Measurements from ENCODE around the gene B3GAT1.

B3GAT1 gene

GRCh38 chr11:134409552-134410429 lies 2.3 kb downstream of the B3GAT1 start:
- no peak for DNase-seq (ENCODE audit: low read depth in 2 of 2)

- DNase-seq (ENCODE audit: low read depth in 2 of 2), result no peak
Measured at GRCh38 chr11:134407923-134408322, 4.1 kb downstream of the B3GAT1 start.

DNA sequence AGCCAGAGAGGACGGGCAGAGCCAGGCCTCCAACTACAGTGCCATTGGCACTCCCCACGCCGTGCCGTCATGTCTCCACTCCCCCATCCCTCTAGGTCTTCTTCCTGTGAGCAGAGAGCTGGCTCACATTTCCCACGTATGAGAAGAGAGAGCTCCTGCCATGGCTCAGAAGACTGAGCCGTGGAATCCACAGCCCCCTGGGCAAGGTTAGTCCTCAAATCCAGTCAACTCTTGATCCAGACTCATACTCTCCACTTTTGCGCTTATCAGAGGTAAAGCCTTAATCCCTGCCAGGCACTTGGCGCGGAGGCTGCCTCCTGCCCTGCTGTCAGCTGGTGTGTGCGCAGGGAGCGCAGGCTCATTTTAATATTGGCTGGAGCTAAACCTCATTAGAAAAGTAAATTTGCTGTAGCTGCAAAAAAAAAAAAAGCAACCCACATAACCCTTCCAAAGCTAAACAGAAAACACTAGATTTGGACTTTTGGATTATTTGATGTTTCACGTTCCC lies 4.7 kb downstream of the B3GAT1 start:
- no peak for DNase-seq (ENCODE audit: low read depth in 2 of 2)

- no peak for DNase-seq (ENCODE audit: low read depth in 2 of 2)
Measured at GRCh38 chr11:134406264-134407185, 5.5 kb downstream of the B3GAT1 start.

- no peak for DNase-seq (ENCODE audit: low read depth in 2 of 2)
Measured at GRCh38 chr11:134405841-134406240, 6.2 kb downstream of the B3GAT1 start.

- DNase-seq (ENCODE audit: low read depth in 2 of 2), result no peak
Measured at GRCh38 chr11:134405436-134405835, 6.6 kb downstream of the B3GAT1 start.

- no peak for DNase-seq (ENCODE audit: low read depth in 2 of 2)
Measured at GRCh38 chr11:134404575-134405341, 7.3 kb downstream of the B3GAT1 start.

DNA sequence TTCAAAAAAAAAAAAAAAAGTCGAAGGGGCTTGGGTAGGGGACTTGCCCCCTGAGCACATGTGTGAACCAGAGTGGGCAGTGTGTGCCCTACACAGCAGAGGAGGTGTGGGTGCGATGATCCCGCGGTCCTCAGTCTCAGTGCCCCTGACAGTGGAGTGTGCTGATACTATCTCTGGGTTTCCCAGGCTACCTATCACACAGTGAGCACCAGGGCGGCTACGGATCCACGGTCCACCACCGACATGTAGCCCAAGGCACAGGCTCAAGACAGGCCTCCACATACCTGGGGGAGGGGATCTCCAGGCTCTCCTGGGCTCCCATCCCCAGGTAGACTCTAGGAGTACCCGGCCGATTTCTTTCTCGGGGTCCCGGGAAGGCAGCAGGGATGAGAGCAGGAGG lies 9.1 kb downstream of the B3GAT1 start:
- DNase-seq (ENCODE audit: low read depth in 2 of 2), result no peak

GRCh38 chr11:134401825-134402809 lies 9.9 kb downstream of the B3GAT1 start:
- DNase-seq (ENCODE audit: low read depth in 2 of 2), result no peak

DNA sequence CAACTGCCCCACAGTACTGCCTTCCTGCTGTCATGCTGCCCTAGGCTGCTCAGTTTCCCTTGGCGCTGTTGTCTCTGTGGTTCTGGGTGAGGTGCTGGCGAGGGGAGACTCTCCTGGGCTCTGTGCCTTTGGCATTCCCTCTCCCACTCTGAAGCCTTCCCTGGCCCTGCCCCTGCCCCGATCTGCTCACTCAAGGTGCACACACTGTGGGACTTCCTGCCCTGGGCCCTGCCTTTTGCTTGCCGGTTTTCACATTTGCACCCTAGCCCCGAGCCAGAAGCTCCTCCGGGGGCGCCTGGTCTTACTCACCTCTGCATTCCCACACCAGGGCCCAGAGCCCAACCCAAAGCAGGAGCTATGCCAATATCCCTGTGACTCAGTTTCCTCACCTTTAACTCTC lies 12.0 kb downstream of the B3GAT1 start:
- no peak for DNase-seq (ENCODE audit: low read depth in 2 of 2)

DNA sequence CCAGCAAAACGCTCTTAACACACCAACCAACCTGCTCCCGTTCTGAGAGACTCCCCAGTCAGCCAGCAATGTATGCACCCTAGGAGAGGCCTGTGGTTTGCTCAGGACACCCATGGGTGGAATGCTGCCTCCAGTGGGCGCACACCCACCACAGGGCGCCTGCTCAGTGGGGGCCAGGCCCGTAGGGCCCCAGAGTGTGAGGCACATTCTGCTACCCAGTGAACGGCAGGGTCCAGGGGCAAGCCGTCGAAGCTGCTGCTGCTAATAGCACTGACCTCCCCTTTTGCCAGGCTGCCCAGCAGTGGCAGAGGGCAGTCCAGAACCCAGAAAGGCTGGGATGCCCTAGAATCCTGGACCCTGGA lies 12.8 kb downstream of the B3GAT1 start:
- DNase-seq (ENCODE audit: low read depth in 2 of 2), result no peak

DNA sequence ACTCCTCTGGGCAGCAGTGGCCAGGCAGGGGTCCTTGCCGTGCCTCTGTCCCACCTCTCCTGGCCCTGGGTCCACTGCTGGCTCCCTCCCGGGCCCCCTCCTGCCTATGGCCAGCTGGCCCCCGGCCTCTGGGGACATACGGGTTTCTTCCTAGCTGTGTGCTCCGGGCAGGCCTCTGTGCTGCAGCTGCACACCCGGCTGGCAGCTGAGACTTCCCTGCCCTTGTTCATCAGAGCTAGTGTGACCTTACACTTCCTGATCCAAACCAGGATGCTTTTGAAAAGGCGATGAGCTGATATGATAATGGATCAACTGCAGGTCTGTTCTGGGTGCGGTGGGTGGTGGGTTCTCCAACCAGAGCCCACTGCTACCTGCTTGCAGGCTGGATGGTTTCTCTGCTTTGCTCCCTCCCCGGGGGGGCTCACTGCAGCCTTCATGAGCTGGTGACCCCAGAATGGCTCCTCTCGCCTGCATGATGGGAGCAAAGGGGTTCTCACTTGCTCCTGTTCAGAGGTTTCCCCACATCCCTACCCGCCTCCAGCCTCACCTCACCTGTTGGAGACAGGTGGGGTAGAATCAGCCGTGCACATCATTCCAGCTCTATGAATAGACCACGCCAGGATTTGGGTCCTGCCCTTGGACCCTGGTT lies 13.3 kb downstream of the B3GAT1 start:
- no peak for DNase-seq (ENCODE audit: low read depth in 2 of 2)

DNA sequence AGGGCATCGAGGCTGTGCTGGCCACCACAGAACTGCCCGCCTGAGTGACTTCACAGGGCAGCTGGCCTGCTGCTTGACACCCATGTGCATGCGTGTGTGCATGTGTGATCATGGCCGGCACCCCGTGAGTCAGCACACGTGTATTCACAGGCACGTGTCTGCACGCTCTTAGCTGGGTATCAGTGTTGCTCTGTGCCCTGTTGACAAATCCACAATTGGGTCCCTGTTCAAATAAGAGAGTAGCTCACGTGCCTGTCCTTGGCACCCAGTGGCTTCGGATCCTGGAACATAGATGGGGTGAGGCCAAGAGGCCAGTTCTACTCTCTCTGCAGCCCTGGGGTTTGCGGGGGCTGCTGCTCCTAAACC lies 14.0 kb downstream of the B3GAT1 start:
- no peak for DNase-seq (ENCODE audit: low read depth in 2 of 2)

DNA sequence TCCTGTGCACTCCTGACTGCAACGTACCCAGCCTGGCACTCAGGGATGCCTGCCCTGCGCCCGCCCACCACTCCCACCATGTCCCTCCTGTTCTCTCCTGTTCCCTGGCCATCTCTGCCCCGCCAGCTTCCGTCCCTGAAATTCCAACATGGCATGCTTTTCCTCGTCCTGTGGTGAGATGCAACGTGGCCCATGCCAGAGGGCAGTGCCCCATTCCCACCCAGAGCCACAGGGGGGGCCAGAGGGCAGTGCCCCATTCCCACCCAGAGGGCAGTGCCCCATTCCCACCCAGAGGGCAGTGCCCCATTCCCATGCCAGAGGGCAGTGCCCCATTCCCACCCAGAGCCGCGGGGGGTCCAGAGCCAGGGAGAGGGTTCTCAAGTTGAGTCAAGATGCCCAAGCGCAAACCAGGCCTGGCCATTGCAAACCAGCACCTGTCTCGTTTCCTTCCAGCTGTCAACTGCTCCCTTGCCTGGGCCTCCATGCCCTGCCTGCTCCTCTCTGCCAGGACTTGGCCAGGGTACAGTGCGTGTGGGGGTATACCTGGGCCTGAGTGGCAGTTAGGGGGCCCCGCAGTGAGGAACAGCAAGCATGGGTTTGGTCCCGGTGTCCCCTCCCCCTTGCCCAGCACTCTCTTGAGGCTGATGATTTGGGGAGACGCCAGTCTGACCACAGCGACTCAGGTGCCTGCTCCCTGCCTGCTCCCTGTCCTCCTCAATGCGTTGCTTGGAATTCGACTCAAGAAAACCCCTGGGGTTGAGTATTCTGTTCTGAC lies 14.6 kb downstream of the B3GAT1 start:
- DNase-seq (ENCODE audit: low read depth in 2 of 2), result no peak

DNA sequence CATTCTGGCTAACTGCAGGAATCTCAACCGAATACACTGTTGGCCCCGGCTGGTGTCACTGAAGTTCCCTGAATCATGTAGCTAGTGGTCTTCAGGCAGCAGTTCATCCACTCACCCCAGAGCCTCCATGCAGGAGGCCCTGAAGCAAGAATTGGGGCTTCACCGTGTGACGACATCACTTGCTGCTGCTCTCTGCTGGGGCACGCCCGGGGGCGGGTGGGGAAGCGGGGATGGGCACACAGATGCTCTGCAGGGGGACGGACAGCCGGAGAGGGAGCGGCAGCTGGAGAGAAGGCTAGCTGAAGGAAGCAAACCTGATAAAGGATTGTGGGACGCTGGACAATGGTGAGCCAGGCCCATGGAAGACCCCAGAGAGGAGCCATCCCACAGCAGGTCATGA lies 17.0 kb downstream of the B3GAT1 start:
- DNase-seq (ENCODE audit: low read depth in 2 of 2), result no peak

DNA sequence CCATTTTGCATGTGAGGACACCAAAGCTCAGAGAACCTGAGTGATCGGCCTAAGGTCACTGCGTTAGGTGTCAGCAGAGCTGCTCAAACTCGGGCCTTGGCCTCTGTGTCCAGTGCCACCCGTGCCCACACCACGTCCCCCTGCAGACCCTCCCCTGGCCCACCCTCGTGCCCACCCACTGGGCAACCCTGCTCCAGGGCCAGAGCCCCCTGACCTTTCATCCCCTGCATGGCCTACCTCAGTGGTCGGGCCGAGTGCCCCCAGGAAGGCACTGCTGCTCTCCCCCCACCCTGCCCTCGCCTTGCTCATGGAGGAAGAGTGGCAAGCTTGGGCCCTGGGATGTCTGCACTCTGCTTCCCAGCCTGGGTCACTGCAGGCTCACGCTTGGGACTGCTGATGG lies 17.7 kb downstream of the B3GAT1 start:
- DNase-seq (ENCODE audit: low read depth in 2 of 2), result no peak

DNA sequence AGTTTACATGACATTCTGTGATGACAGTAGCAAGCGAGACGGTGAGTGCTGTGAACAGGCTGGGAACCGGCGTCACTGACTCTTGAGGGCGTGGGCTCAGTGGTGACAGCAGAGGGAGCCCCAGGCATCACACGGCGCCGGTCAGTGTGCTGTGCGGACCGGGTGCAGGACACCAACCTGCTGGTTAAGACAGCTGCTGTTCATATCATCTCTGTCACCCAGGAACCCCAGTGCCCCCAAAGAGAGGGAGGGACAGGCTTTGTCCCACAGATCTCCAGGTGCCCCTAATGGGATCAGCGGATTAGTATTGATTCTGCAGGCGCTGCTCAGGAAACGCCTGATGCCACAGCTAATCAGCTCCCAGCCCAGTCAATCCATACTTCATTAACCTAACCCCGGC lies 18.4 kb downstream of the B3GAT1 start:
- DNase-seq (ENCODE audit: low read depth in 2 of 2), result no peak

DNA sequence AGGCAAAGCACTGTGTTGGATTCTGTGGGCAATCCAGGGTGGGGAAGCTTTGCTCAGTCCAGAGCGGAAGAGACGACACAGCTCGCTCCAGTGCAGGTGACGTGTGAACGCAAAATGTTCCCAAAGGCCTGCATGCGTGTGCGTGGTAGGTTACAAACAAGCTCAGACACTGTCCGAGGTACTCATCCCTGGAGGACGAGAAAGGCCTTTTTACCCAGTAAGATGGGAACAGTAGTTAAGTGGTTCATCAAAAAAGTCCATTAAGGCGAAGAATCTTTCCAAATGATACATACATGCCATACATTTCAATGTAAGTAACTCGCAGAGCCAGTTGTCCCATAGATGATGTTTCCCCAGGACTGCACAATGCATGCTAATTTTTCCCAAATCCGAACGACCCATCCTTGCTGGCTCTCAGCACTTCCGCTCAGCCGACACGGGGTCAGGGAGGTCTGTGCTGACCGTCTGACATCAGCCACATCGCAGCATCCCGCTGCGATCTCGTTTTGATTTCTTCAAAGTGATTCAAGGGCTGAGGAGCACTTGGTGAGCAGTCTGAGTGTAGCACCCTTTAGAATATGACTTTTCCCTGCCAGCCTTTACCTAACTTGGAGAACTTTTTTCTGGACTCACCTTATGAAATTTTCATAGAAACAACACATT lies 19.0 kb downstream of the B3GAT1 start:
- DNase-seq (ENCODE audit: low read depth in 2 of 2), result no peak

DNA sequence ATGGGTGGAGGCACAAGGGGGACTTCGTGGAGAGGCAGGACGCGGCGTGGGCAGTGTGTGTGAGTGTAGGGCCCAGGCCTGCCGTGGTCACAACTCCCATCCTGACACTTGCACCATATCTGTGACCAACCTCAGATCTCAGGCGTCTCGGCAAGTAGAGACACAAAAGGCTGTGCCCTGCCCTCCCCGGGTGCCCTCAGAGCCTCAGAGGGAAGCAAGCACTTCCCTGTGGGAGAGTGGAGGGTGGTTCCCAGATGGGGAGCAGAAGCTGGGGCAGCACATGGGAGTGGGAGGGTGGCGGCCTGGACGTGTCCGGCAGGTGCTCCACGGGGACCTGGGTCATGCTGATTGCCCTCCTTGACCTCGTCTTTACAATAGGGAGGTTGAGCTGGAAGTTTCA lies 20.4 kb downstream of the B3GAT1 start:
- DNase-seq (ENCODE audit: low read depth in 2 of 2), result no peak

All from stimulated activated CD8-positive, alpha-beta memory T cell treated with anti-CD3 and anti-CD28 coated beads, Interleukin-7, amount 100 ng/mL, for 1 hour (primary cell).